ENCODE results near the gene KDM5B.

DNA sequence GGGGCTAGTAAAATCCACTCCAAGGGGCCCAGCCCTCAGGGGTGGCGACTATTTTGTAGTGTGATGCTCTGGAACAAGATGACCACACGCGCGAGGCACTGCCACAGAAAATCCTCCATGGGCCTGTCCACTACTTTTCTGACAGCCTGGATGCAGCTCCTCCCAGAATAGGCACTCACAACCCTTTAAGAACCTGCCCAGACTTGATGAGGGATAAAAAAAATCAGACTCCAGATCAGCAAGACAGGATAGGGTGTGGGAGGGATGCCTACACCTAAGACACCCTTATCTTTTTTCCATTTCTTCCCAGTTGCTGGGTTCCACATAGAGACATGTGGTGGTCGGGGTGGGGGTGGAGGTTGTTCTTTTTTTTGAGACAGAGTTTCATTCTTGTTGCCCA, 36.0 kb upstream of the KDM5B start:
- TF ChIP-seq CTCF (IDR thresholded peaks at IDR 0.05) (no peak), POLR2AphosphoS5 (IDR thresholded peaks at IDR 0.05; ENCODE audit: low read depth, low read length) (no peak), REST (IDR thresholded peaks at IDR 0.05; ENCODE audit: insufficient read depth in 1 of 2, low read depth in 2 of 2, low read length in 1 of 2) (no peak)

All from Panc1 (cell line).